ENCODE data around the gene SPON1. TPM values are rescaled to one million over a fixed set of nuclear protein-coding genes. Genes with fewer than 3 reads are reported as not detected.

Gene SPON1
- total RNA-seq, 1 experiment from 2014 or later = 0.10 TPM

- Histone ChIP-seq H3K36me3 (ENCODE audit: control insufficient read depth, insufficient read depth, low read length) (no peaks in the 10 kb centered on the region; the same call in 1 of the 2 replicates), H3K4me1 (ENCODE audit: control insufficient read depth, insufficient read depth, low read length) (no peaks in the 10 kb centered on the region), H3K4me3 (ENCODE audit: low read depth in 2 of 2, low read length in 2 of 2) (no peak overlapping the region), H3K27ac (ENCODE audit: low read length) (no peak overlapping the region), H3K27me3 (ENCODE audit: control insufficient read depth, insufficient read depth, low read length) (peaks cover 8% of the 10 kb centered on the region), H3K9me3 (ENCODE audit: control insufficient read depth, insufficient read depth, low read depth, low read length) (no peaks in the 10 kb centered on the region)
- ChIA-PET CTCF (no interaction called here), POLR2A (no interaction called here)
- no peak for ATAC-seq
- in situ Hi-C loops (cut with HindIII; ENCODE audit: low pct_unique_long_range_greater_than_20kb, low sequenced_read_pairs) (no loop called here), intact Hi-C loops (cut with micrococcal nuclease; ENCODE audit: unreplicated experiment) (no loop called here)
- BruUV-seq (replicated peaks) = no TSS peak
- DNase-seq (ENCODE audit: low read depth, low spot score) = no peak
- TF ChIP-seq TCF7L2 (IDR thresholded peaks at IDR 0.05; ENCODE audit: low read depth, low read length) (no peak), SIN3A (IDR thresholded peaks at IDR 0.05; ENCODE audit: borderline replicate concordance, insufficient read depth, low read depth, low read length) (no peak), REST (IDR thresholded peaks at IDR 0.05; ENCODE audit: insufficient read depth in 1 of 2, low read depth in 2 of 2, low read length in 1 of 2) (no peak), CTCF (IDR thresholded peaks at IDR 0.05) (no peak), POLR2AphosphoS5 (IDR thresholded peaks at IDR 0.05; ENCODE audit: low read depth, low read length) (no peak)
These were observed 44.6 kb upstream of the SPON1 start for GRCh38 chr11:13917904-13918303.

GRCh38 chr11:13920756-13921155, 41.8 kb upstream of the SPON1 start:
- in situ Hi-C loops (cut with HindIII; ENCODE audit: low pct_unique_long_range_greater_than_20kb, low sequenced_read_pairs) (no loop called here), intact Hi-C loops (cut with micrococcal nuclease; ENCODE audit: unreplicated experiment) (no loop called here)
- ChIA-PET POLR2A (no interaction called here), CTCF (no interaction called here)
- Histone ChIP-seq H3K27me3 (ENCODE audit: control insufficient read depth, insufficient read depth, low read length) (peaks cover 8% of the 10 kb centered on the region), H3K27ac (ENCODE audit: low read length) (no peak overlapping the region), H3K4me1 (ENCODE audit: control insufficient read depth, insufficient read depth, low read length) (no peaks in the 10 kb centered on the region), H3K9me3 (ENCODE audit: control insufficient read depth, insufficient read depth, low read depth, low read length) (no peaks in the 10 kb centered on the region), H3K4me3 (ENCODE audit: low read depth in 2 of 2, low read length in 2 of 2) (no peak overlapping the region), H3K36me3 (ENCODE audit: control insufficient read depth, insufficient read depth, low read length) (no peaks in the 10 kb centered on the region; the same call in 1 of the 2 replicates)
- BruUV-seq (replicated peaks) = no TSS peak
- DNase-seq (ENCODE audit: low read depth, low spot score) = no peak
- TF ChIP-seq POLR2AphosphoS5 (IDR thresholded peaks at IDR 0.05; ENCODE audit: low read depth, low read length) = no peak
- ATAC-seq = no peak

GRCh38 chr11:13921545-13921944, 41.0 kb upstream of the SPON1 start:
- in situ Hi-C loops (cut with HindIII; ENCODE audit: low pct_unique_long_range_greater_than_20kb, low sequenced_read_pairs) (no loop called here), intact Hi-C loops (cut with micrococcal nuclease; ENCODE audit: unreplicated experiment) (no loop called here)
- Histone ChIP-seq H3K27me3 (ENCODE audit: control insufficient read depth, insufficient read depth, low read length) (peaks cover 8% of the 10 kb centered on the region), H3K36me3 (ENCODE audit: control insufficient read depth, insufficient read depth, low read length) (no peaks in the 10 kb centered on the region; the same call in 1 of the 2 replicates), H3K4me1 (ENCODE audit: control insufficient read depth, insufficient read depth, low read length) (no peaks in the 10 kb centered on the region), H3K27ac (ENCODE audit: low read length) (no peak overlapping the region), H3K4me3 (ENCODE audit: low read depth in 2 of 2, low read length in 2 of 2) (no peak overlapping the region), H3K9me3 (ENCODE audit: control insufficient read depth, insufficient read depth, low read depth, low read length) (no peaks in the 10 kb centered on the region)
- ATAC-seq (no peak), DNase-seq (ENCODE audit: low read depth, low spot score) (no peak)
- ChIA-PET CTCF (no interaction called here), POLR2A (no interaction called here)
- no TSS peak for BruUV-seq (replicated peaks)
- no peak for TF ChIP-seq REST (IDR thresholded peaks at IDR 0.05; ENCODE audit: insufficient read depth in 1 of 2, low read depth in 2 of 2, low read length in 1 of 2)
- no peak for TF ChIP-seq POLR2AphosphoS5 (IDR thresholded peaks at IDR 0.05; ENCODE audit: low read depth, low read length)
- TF ChIP-seq SIN3A (IDR thresholded peaks at IDR 0.05; ENCODE audit: borderline replicate concordance, insufficient read depth, low read depth, low read length) = no peak
- no peak for TF ChIP-seq TCF7L2 (IDR thresholded peaks at IDR 0.05; ENCODE audit: low read depth, low read length)
- TF ChIP-seq CTCF (IDR thresholded peaks at IDR 0.05) = no peak
